Skeletal muscle cell (primary cell): Measurements from ENCODE around the gene PAPPA.

Experiments used
- DNase-seq: peaks from one replicate; pipeline ENCODE4 v3.0.0-alpha.2; 2010; ENCODE audit warnings: low read depth
- H3K4me3 ChIP-seq: 2 replicates; pipeline ENCODE4 v1.5.1; 2011; ENCODE audit warnings: low read depth, mild to moderate bottlenecking, control low read depth, low read length, moderate library complexity

PAPPA gene

DNA sequence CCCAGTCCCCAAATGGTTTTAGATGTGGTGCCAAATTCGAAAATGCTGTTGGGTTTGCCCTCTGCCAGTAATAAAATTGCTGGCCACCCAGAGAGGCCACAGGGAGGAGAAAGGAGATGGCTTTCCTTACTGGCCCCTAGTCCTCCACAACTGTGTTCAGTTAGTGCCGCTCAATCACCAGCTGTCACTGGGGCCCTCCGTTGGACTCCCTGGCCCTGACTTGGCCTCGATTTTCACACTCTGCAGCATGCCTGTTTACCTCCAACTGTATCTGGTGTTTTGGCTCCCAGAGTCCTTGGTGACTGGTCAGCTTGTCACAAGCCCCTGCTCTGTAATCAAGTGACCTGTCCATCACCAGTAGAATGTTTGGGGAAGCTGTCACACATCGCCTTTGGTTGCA is 97.8 kb downstream of the PAPPA start:
- no peak for DNase-seq
- no peak overlapping the region for H3K4me3 ChIP-seq

DNA sequence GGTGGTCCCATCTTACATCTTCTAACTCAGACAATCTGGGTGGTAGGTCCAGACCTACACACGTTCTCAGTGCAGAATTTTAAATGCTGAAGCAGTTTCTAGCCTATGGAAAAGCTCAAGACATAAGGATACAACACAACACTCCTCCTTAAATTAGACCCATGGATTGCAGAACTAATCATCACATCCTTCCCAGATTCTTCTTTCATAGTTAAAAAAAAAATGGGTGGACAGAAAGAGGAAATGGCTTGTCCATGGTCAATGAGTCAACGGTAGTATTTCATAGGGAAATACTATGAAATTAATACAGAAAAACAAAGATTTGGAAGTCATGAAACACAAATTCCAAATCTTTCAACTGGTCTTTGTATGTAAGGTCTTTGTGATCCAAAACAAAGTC is 106.9 kb downstream of the PAPPA start:
- no peak overlapping the region for H3K4me3 ChIP-seq
- no peak for DNase-seq

DNA sequence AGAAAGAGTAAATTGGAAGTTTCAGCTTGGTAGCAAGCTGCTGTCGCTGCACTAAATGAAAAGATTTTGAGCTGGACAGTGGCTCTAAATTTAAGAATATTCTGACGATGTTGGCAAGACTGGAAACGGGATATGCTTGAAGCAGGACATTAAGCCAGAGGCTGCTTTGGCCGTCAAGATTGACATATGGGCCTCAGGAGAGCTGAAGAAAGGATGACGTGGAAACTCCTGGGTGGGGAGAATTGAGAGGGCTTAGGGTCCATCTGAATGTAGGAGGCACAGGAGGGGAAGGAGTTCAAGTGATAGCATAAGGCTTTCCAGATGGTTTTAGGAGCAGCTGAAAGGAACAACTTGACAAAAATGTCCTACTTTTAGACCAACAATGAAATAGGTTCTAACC is 108.9 kb downstream of the PAPPA start:
- no peak overlapping the region for H3K4me3 ChIP-seq
- no peak for DNase-seq

DNA sequence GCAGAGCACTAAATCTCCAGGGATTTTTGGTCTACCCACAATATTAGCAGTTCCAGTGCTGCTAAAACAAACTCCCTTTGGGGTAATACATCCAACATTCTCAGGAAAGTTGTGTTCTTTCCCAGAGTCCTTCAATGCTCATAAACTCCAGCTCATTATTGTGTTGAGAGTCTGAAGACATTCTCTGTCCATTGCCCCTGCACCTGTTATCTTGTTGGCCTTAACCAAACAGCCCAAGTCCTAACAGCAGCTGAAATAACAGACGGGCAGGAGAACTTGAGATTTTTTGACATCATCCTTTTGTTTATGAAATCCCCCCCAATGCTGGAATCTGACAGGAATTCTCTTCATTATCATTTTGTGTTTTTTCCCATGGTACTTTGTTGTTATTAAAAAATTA is 110.8 kb downstream of the PAPPA start:
- H3K4me3 ChIP-seq = no peak overlapping the region
- DNase-seq = no peak

DNA sequence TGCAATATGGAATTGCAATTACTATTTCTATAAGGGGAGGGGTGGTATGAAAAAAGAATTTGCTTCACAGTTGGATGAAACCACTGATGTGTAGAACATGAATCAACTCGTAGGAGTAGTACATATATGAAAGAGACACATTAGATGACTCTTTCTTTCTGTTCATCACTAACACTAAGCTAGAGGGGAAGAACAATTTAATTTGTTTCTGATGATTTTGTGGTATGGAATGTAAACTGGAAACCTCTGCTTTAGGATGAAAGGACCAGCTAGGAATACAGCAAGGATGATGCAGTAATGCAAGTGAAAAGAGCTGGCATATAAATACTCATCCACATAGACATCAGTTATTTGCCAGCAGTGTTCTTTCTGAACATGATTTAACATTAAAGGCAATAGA is 113.4 kb downstream of the PAPPA start:
- no peak for DNase-seq

DNA sequence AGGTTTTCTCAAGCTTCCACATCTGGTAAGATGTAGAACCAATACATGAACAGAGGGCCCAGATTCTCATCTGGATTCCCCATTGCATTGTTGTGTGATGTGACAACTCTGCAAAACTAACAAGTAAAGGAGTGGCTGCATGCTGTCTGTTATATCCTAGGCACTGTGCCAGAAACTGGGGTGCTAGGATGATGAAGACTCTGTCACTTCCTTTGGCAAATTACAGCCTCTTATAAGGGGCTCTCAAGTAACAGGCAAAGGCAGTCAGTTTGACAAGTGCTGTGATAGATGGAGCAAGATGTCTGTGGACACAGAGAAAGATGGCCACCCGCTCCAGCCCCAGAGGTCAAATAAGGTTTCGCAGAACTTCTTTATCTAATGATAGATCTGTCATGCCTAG is 115.7 kb downstream of the PAPPA start:
- no peak for DNase-seq
- H3K4me3 ChIP-seq = no peak overlapping the region

More for the DNA sequence above, 113.4 kb downstream of the PAPPA start:
- no peak overlapping the region for H3K4me3 ChIP-seq

DNA sequence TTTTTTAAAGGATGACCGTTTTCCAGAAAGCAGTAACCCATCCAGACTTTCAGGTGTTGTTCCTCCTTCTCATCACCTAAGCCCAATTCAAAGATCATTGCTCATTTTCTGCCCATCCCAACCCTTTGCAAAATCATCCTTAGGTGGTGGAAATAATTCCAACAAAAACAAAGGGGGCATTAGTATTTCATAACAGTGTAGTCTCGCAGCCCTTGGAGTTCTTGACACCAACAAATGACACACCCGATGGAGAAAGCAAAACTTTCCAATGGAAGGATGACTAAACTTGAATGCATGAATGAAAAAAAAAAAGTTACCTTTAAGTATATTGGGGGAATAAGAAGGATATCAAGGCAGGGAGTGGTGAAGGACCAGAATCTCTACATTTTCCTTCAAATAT is 117.0 kb downstream of the PAPPA start:
- no peak for DNase-seq
- no peak overlapping the region for H3K4me3 ChIP-seq

DNA sequence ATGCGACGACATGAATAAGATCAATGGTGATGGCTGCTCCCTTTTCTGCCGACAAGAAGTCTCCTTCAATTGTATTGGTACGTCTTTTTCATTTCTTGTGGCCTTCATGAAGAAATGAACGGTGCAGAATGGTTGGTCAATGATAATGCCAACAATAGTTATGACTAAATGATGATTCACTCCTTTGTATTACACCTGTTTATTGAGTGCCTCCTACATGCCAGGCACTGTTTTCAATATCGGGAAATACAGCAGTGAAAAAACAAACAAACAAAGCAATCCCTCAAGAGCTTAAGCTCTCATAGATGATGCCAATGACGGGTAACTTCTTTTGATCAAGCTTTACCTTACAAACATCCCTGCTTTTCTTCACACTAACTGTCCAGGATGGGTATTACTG is 117.7 kb downstream of the PAPPA start:
- DNase-seq = no peak
- no peak overlapping the region for H3K4me3 ChIP-seq

DNA sequence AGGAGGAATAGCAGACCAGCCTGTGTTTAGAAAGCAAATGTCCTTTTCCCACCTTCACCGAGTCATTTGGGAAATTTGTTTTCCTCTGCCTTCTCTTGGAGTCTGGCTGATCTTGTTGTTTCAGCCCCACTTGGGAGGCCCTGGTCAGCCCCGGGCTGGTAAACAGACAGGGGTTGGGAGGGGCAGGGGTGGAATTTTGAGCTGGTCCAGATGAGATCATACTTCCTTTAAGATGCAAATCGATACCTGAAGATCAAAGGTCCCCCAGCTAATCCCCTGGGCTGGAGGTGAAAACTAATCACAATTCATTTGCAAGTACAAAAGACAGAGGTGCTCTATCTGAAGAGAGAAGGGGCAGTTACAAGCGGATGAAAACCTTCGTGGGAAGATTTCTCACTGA is 118.4 kb downstream of the PAPPA start:
- DNase-seq = no peak
- no peak overlapping the region for H3K4me3 ChIP-seq

DNA sequence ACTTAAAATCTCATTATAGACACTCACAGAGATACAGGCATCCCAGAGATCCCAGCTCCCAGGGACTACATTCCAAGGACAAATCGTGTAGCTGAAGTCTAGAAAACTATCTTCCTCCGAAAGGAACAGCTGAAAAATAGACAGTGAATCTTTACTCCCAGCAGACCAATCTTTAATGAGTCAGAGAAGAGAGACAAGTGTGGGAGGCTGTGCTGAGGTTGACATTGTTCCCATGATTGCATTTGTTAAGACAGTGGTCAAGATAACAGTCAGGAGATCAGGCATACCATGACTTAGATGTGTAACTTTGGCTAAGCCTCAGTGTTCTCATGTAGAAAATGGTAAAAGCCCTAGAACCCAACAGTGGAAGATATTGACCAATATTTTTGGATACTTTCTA is 120.7 kb downstream of the PAPPA start:
- no peak overlapping the region for H3K4me3 ChIP-seq
- DNase-seq = peak; percentile 71

DNA sequence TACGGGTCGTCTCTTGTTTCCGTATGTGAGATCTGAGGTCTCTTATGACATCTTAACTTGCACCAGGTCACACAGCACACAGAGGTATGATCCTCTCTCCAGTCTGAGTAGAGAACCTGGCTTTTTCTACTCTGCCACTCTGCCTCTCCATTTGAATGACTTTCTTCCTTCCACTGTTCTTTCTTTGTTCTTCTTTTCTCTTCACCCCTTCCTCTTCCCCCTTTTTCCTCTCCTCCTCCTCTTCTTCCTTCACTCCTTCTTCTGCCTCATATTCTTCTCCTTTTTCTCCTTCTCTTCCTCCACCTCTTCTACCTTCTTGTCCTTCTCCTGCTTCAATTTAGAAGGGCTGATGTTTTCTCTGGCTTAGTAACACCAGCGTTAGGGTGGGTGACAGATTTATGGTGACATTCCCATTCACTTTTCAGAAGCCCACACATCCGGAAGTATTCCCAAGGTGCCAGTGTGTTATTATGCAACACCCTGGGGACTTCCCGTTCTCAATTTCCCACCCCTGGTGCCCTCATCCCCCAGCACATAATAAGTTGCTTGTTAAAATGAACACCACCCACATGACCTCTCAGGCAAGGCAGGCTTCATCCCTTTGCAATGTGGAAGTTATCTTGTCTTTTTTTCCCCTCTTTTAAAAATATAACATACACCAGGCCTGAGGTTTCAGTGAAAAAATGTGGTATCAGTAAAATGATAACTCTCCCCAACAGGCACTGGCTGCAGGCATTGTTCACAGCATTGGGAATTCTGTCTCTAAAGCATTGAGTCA is 122.0 kb downstream of the PAPPA start:
- H3K4me3 ChIP-seq = no peak overlapping the region
- no peak for DNase-seq

DNA sequence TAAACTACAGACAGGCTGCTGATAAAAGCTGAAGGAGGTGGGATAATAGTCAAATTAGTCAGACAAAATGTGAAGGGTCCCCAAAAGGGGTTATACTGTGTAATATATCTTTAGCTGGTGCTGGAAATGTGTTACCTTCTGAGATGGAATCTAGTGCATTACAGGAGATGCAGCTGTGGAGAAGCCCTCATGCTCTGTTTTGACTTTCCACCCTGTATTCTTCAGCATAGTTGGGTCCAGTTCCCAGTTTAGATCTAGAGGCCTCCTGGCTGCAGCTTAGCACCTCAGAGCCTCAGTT is 122.6 kb downstream of the PAPPA start:
- DNase-seq = no peak
- H3K4me3 ChIP-seq = no peak overlapping the region

DNA sequence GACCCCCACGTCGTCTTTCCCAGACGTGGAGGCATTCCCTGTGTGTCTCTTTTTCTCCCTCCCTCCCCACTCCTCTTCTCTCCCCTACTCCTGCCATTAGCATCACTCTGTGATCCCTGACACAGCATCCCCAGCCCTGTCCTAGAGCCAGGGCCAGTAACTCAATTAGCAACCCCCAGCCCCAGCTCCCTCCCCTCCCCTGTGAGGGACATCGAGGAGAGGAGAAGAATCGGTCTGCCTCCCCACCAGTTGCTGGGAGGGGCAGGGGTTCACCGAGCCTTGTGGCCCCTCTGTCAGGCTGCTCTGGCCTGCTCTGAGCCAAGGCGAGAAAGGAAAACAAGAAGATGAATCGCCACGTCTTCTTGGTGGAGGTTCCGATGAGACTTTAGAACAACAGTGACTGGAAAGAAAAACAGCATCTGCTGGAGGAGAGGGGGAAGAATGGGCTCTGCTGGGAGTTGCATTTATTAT is 123.1 kb downstream of the PAPPA start:
- no peak for DNase-seq
- no peak overlapping the region for H3K4me3 ChIP-seq

DNA sequence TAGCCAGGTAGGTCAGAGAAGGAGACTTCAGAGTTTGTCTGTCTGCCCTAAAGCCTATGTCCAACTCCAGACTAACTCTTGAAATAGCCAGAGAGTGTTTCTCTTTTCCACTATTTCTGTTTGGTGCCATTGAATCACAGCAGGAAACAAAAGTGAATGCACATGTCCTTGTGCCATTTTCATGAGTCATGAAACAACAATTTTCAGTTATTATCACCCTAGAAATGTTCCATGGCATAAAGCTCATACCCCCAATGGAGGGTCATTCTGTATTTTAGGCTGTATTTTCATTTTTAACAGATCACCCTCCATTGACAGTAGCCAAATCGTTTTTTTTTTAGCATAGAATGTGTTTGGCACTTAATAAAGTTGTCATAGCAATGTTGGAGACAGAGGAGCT is 124.7 kb downstream of the PAPPA start:
- H3K4me3 ChIP-seq = no peak overlapping the region
- DNase-seq = no peak

DNA sequence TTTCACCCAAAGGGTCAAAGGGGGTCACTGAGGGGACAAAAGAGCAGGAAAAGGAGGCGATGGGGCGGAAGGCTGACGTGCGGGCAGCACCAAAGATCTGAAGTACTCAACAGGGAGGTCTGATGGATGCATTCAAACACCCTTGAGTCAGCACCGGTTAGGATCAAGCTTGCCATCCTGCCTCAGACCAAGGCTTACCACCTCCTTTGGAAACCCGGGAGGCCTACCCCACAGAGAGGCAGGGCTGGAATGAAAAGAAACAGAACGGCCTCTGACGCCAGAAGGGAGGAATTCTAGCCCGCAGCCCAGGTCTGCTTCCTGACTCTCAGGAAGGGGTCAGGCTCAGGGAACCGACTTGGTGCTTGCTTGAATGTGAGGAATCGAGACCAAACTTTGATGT is 125.6 kb downstream of the PAPPA start:
- no peak for DNase-seq
- H3K4me3 ChIP-seq = no peak overlapping the region

DNA sequence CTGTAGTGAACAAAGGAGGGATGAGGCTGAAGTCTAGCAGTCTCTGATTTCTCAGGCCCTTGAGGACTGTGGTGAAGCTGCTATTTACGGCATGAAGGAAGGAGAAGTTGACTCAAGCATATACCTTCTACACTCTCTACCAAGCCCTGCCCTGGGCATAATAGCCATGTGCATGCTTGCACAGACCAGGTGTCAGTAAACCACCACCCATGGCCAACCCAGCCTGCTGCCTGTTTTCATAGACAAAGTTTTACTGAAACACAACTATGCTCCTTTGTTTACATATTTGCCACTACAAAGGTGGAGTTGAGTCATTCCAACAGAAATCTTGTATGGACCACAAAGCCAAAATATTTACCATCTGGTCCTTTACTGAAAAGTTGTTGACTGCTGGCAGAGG is 126.9 kb downstream of the PAPPA start:
- no peak overlapping the region for H3K4me3 ChIP-seq
- DNase-seq = no peak

DNA sequence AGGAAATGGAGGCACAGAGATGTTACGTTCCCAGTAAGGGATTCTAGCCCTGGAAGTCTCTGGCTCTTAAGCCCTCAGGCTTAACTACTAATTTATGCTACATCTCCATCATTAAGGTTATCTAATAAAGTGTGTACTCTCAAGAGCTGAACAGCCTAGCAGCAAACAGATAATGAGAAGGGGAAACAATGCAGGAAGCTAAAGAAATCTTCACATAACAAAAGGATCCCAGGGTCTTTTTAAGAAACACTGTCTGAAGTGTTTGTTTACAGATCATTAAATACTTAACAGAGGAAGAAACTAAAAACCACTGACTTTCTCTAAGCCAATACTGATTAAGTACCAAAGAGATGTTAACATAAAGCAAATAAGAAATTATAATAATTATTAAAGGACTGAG is 129.0 kb downstream of the PAPPA start:
- DNase-seq = no peak

DNA sequence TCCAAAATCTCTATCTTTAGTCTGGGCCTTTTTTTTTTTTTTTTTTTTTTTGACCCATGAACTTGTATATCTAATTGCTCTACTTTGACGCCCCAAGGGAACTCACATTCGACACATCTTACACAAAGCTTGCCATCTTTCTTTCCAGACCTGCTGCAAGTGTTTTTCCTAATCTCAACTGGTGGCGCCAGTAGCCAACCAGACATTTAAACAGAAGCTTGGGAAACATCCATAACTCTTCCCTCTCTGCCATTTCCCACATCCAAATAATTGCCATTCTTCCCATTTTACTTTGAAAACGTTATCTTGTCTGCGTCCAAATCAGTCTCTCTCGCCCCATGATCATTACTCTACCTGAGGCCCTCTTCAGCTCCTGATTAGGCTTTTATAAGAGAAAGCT is 130.9 kb downstream of the PAPPA start:
- H3K4me3 ChIP-seq = no peak overlapping the region
- no peak for DNase-seq

More for the DNA sequence above, 129.0 kb downstream of the PAPPA start:
- H3K4me3 ChIP-seq = no peak overlapping the region

DNA sequence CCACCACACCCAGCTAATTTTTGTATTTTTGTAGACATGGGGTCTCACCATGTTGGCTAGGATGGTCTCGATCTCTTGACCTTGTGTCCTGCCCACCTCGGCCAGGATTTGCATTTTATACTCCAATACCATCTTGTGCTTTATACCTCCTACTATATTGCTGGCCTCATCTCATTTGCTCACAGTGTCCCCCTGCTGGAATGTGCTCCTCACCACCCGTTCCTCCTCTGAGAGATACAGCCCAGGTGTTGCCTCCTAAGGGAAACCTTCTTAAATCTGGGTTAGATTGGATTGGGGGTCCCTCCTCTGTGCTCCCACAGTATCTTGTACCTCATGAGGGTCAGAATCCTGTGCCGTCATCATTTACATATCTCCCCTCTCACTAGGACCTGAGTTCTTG is 131.7 kb downstream of the PAPPA start:
- no peak for DNase-seq
- no peak overlapping the region for H3K4me3 ChIP-seq

DNA sequence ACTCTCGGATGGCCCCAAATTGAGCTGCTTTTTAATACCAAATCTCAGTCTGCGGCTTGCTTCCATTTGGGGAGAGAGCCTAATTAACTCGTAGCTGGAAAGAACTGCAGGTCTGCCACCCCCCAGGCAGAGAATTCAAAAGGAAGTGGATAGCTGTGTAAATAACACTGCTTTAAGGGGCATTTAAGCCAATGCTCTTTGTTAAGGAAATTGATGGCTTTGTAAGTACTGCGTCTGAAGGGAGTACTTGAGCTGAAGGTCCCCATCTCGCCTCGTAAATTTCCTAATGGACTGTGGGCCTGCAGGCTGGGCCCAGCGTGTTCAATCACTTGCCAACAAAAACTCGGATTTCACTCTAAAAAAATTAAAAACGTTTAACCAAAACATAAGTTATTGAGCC is 132.7 kb downstream of the PAPPA start:
- no peak for DNase-seq
- no peak overlapping the region for H3K4me3 ChIP-seq

DNA sequence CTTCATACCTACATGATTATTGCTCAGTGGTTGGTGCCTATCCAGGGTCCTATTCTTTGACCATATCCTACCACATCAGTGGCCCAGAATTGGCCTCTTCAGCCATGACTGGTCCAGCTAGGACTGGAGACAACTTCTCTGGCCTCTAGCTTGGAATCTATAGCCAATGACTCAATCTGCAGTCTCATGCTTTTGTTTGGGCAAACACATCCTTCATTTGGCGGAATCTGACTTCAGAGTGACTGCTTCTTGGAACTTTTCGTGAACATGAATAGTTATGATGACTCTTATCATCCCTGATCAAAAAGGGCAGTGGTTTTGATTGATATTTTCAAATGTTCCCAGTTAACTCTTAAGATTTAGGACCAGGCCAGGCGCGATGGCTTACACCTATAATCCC is 134.1 kb downstream of the PAPPA start:
- no peak for DNase-seq

DNA sequence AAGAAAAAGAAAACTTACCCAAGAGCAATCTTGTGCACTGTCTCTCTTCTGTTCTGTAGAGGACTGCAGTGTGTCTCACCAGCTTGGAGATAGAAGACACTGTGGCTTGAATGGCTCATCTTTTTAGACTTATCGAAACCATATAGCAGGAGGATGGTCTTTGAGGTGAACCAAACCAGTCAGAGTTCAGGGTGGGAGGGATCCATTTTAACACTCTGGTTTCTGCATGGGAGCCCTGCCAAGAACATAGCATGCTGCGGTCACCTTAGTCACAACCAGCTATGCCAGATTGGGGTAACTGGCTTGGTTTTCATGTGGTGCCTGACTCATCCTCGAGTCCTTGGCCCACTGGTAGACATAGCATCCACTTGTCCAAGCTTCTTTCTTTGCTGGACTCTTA is 135.1 kb downstream of the PAPPA start:
- DNase-seq = peak; percentile 98

More for the DNA sequence above, 134.1 kb downstream of the PAPPA start:
- peak overlapping the region; percentile 4 for H3K4me3 ChIP-seq

More for the DNA sequence above, 135.1 kb downstream of the PAPPA start:
- no peak overlapping the region for H3K4me3 ChIP-seq
